NCI-H526 (cell line): ENCODE results near the gene ABLIM1.

ENCODE experiments used
- DNase-seq, 2 experiments: peaks; one replicate each; lab custom pipeline; 2025; lab: John Stamatoyannopoulos, UW

The ABLIM1 gene

DNA sequence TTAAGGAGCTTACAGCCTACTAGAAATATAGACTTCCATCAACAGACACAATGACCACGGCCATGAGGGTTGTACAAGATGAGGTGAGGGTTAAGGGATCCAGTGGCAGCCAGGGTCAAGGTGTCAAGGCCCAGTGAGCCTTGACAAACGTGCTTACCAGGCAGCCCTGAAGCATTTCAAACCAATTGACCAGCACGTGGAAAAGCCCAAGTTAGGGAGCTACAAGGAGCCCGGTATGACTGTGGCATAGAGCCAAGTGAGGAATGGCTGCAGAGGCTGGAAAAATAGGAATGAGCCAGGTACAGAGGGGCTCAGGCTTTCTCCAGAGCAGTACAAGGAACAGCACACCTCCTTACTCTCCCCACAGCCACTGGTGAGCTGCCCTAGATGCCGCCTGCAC, 266.5 kb downstream of the ABLIM1 start:
- no peak for DNase-seq

DNA sequence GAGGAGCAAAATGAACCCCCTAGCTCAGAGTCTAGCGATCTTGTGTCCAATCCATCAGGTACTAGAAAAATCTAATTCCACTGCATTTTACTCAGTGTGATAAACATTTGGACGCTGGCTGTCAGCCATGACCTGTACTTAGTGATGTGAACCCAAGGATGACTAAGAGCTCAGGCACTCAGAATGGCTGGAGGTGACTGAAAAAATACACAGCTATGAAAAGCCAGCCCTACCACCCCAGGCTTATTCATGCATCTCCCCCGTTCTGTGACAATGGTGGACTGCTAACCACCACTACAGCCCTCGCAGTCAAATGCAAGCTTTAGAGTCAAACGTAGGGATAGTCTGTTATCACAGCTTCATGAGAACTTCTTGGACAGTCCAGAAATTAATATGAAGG, 268.6 kb downstream of the ABLIM1 start:
- DNase-seq = no peak

DNA sequence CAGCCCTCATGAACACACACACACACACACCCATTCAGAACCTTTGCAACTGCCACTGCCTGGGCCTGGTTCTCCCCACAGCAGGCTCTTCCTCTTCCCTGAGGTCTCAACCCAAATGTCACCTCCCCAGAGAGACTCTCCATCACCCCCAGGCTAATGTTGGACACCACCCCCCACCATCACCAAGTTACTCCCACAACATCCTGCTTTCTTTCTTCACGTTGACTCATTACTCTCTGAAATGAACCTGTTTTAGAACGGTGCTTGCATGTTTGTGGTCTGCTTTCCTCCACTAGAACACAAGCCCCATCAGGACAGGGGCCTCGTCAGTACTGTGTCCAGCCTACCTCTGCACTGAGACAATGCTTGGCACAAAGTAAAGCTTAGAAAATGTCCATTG, 269.8 kb downstream of the ABLIM1 start:
- DNase-seq = no peak

DNA sequence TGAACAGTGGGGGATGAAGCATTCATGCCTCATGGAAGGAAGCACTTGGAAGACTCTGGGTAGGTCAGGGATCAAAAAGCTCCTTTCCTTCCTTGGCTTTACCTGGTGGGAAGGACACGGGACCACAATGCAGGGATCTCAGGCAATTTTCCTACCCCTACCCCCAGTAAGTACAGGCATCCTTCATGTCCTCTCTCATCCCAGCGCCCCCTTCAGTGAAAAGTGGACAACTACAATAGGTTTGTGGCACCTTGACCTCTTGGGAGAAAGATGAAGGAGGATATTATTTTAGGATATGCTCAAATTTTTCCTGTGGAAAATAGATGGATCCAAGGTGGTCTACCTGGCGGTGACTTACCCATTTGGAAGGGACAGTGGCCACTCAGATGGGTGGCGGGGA, 270.3 kb downstream of the ABLIM1 start:
- DNase-seq = no peak

DNA sequence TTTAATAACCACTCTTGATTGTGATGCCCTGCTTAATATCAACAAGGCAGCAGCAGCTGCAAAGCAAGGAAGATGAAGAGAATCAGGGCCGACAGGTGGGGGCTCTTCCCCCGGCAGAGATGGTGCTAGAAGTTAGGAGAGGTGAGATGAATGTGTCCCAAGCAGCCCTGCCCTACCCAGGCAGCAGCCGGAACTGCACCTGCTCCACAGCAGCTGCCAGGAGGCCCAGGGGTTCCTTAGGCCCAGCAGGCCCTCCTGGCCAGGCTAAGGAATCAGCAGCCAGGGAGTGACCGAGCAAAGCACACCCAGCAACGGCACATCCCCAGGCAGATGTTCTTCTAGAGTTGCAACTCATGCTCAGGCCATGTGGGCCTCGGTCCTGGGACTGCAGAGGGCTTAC, 271.6 kb downstream of the ABLIM1 start:
- DNase-seq = no peak

DNA sequence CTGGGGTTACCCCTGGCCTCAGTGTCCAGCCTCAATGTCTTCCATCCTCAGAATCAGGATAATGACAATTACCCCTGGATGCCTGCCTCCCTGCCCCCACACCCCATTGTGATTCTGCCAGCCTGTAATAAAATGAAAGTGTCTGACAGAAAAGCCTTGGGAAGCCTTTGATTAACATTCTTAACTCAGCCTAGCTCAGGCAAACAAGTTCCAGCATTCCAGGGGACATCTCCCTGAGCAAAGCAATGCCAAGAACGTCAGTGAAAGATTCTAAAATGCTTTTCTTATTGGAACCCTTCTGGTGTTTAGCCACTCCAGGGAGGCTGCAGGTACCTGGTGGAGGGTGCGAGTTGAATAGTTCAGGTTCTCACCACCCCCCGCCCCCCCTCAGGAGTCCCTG, 272.5 kb downstream of the ABLIM1 start:
- DNase-seq = no peak

DNA sequence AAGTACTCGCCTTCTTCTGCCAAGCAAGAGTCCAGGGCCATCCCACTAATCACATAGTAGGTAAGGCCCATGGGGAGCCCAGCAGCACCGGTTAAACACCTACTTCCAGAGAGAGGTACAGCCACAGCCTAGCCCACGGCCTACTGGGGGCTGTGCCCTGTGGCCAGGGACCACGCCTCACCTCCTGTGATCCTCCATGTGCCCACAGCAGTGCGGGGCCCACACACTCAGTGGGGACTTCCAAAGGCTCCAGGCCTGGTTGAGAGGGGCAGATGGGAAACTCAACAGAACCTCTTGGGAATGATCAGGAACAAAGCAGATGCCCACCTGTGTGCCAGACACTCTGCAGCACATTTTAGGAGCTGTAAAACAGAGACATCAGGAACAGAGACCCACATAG, 273.5 kb downstream of the ABLIM1 start:
- no peak for DNase-seq

DNA sequence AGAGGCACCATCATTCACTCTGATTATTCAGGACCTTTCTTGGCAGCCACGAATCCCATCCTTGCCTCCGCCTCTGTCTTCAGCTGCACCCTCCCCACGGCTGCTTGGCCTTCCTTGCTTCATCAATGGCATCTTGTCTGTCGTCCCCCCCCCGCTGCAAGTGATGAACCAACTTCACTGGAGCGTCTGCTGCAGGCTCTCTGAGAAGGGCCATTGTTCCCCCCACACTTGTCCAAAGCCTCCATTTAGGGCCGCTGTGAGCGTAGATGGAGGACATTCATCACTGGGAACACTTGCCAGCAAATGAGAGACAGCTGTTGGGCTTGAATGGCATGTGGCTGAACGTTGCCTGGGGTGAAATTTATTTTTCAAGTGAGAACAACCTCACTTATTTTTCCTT, 273.9 kb downstream of the ABLIM1 start:
- DNase-seq = no peak
